ENCODE results near the gene TGM2.

DNA sequence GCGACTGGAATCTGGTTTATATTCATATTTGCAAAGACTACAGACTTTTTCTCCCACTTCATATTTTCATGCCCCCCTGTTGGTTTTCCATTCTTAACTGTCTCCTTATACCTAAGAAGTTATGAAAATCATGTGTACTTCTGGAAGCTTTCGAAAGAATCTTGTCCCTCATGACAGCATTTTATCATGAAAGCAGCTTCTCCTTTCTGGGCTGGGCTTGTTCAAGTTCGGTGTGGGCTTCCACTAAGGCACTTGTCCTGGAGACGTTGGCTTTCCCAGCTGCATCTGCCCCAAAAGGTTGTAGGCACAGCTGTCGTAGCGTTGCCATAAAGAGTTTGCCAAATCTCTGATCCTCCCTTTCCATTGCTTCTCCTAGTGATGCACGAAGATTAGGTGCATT lies 75.0 kb downstream of the TGM2 start:
- TF ChIP-seq EZH2 (IDR thresholded peaks at IDR 0.05), result no peak
- no peak for TF ChIP-seq POLR2AphosphoS5 (IDR thresholded peaks at IDR 0.05; ENCODE audit: borderline replicate concordance, low read depth, low read length)
